Muscle of leg (tissue), 11 donors: ENCODE results near the gene CTAG1A. TPM values are rescaled to one million over a fixed set of nuclear protein-coding genes. Genes with fewer than 3 reads are reported as not detected.
"Not testable (repeated sequence)": the region's sequence is repeated elsewhere in the genome, so short reads cannot be mapped to it uniquely, and the experiment has no call there.

Source experiments
- DNase-seq: peaks from one replicate; pipeline ENCODE4 v3.0.0; 2013
- H3K27ac ChIP-seq: one replicate; pipeline ENCODE4 v1.5.1; 2013; ENCODE audit warnings: mild to moderate bottlenecking, low read length, control low read depth
- H3K27me3 ChIP-seq: one replicate; pipeline ENCODE4 v1.6.1; 2013; ENCODE audit warnings: low read length; ENCODE audit not compliant: control insufficient read depth, insufficient read depth
- H3K36me3 ChIP-seq: one replicate; pipeline ENCODE4 v1.6.1; 2013; ENCODE audit warnings: low read length; ENCODE audit not compliant: control insufficient read depth, insufficient read depth
- H3K4me1 ChIP-seq: one replicate; pipeline ENCODE4 v1.6.1; 2013; ENCODE audit warnings: low read length; ENCODE audit not compliant: control insufficient read depth, insufficient read depth
- H3K4me3 ChIP-seq: one replicate; pipeline ENCODE4 v1.5.1; 2013; ENCODE audit warnings: low read length, control low read depth
- H3K9me3 ChIP-seq: replicated peaks from 2 replicates; pipeline ENCODE4 v1.6.1; 2013; ENCODE audit warnings: low read depth, low read length; ENCODE audit not compliant: control insufficient read depth
- WGBS: methylation state at CpG from one replicate; pipeline ENCODE4 v1.1.5; 2013; ENCODE audit warnings: missing lambda C conversion rate; ENCODE audit not compliant: insufficient coverage; 5-methylcytosine and 5-hydroxymethylcytosine counted together
- polyA plus RNA-seq, 8 donors: library from polyadenylated mRNA; unstranded; fragments of 120-200 nt; gene quantifications; one replicate each; pipeline versions ENCODE4 v1.2.1 to v1.2.3, GENCODE V29; 2013; ENCODE audit warnings: inconsistent platforms in 1 of 8, low replicate concordance in 1 of 8; ENCODE audit not compliant: insufficient read length in 8 of 8, insufficient read depth in 1 of 8
- total RNA-seq: library from RNA; stranded (reverse); fragments of 120-200 nt; gene quantifications from one replicate; pipeline ENCODE4 v1.2.4, GENCODE V29; 2013

The CTAG1A gene
- total and polyA plus RNA-seq, 9 donors = not detected

- not testable (repeated sequence) for H3K4me1 ChIP-seq, H3K9me3 ChIP-seq
These were observed 23.9 kb downstream of the CTAG1A start for GRCh38 chrX:154608823-154609222.

DNA sequence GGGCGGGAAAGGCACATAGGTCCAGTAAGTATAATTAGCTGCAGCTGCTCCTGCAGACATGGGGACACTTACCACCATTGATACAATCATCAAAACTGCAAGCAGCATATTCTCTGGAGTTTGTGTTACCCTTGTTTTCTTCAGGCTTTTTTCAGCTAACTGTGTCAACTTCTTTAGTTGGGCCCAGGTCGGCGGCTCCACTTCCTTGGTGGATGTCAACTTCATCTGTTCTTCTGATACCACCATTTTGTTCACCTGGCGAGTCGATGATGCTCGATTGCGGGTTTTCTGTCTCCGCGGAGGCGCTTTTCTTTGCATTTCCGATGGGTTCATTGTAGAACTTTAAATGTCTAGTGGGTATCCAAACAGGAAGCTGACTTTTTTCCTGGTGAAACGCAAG, 26.2 kb downstream of the CTAG1A start:
- not testable (repeated sequence) for H3K4me3 ChIP-seq, H3K9me3 ChIP-seq, H3K27me3 ChIP-seq, H3K27ac ChIP-seq, H3K4me1 ChIP-seq, DNase-seq, H3K36me3 ChIP-seq
- 92% methylated on average over 2 of the region's 12 CpGs for WGBS

More at GRCh38 chrX:154608823-154609222, 23.9 kb downstream of the CTAG1A start:
- H3K4me3 ChIP-seq, H3K27me3 ChIP-seq, DNase-seq, H3K27ac ChIP-seq, H3K36me3 ChIP-seq: not testable (repeated sequence)
- 64% methylated on average over 6 of the region's 12 CpGs for WGBS

DNA sequence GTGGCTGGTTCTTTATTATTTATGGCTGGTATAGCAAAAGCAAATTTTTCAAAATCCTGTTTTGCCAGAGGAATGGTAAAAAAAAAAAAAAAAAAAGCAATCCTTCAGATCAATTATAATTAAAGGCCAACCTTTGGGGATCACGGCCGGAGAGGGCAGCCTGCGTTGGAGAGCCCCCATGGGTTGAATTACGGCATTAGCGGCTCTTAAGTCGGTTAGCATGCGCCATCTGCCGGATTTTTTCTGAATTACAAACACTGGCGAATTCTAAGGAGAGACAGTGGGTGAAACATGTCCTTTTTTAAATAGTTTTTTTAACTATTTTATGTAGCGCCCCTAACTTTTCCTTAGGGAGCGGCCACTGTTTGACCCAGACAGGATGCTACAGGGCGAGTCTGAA, 28.7 kb downstream of the CTAG1A start:
- no CpG with 5 or more reads among the region's 12 CpGs for WGBS
- not testable (repeated sequence) for H3K4me1 ChIP-seq, DNase-seq, H3K27me3 ChIP-seq, H3K4me3 ChIP-seq, H3K9me3 ChIP-seq, H3K36me3 ChIP-seq, H3K27ac ChIP-seq

DNA sequence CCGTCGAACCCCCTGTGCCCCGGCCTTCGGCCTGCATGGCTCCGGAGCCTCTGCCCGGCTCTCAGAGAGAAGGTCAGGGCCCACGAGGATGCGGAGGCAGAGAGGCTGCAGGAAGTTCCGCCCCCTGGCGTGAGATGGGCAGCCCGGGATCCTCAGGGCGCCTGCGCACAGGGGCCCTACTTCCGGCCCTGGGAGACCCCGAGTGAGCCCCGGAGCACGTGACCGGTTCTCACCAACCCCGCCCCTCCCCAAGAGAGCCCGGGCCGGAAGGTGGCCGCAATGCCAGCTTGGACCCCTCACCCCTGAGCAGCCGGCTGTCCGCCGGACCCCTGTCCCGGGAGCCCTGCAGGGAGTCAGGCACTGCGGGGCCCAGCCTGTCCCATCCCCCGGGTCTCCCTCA, 34.2 kb downstream of the CTAG1A start, which contains the start of gene CTAG1B:
TSS of gene CTAG1B (minus strand) at position 101 of the 400 bp plus-strand sequence. CDS start at position 37, 64 bp downstream.
- not testable (repeated sequence) for H3K27ac ChIP-seq, H3K36me3 ChIP-seq, DNase-seq, H3K4me1 ChIP-seq, H3K27me3 ChIP-seq, H3K9me3 ChIP-seq, H3K4me3 ChIP-seq
- WGBS = no CpG with 5 or more reads among the region's 28 CpGs

- not testable (repeated sequence) for H3K4me1 ChIP-seq, H3K4me3 ChIP-seq, H3K36me3 ChIP-seq, H3K27ac ChIP-seq, DNase-seq, H3K9me3 ChIP-seq, H3K27me3 ChIP-seq
- no CpG with 5 or more reads among the region's 11 CpGs for WGBS
These were observed 36.0 kb downstream of the CTAG1A start for GRCh38 chrX:154620767-154621414.

- no CpG with 5 or more reads among the region's 5 CpGs for WGBS
- DNase-seq = not testable (repeated sequence)
These were observed 44.0 kb downstream of the CTAG1A start for GRCh38 chrX:154628960-154629359.

DNA sequence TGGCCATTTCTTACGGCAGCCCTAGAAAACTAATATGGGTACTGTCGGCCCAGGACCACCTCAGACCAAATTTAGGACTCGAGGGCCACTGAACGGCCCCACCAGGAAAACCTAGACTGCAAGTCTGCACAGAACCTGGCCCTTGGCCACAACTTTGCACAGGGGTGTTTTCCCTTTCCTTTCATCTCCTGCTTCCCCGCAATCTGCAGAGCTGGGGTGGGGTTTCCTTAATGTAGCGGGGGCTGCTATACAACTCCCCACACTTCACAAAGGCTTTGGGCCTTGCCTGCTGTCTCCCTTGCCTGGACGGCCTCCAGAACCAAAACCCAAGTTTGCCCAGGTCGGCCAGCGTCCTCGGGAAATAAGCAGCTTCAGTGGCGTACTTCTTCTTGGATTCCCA, 46.0 kb downstream of the CTAG1A start:
- not testable (repeated sequence) for H3K36me3 ChIP-seq, H3K4me1 ChIP-seq, H3K27ac ChIP-seq, H3K27me3 ChIP-seq, H3K9me3 ChIP-seq, DNase-seq, H3K4me3 ChIP-seq
- WGBS = no CpG with 5 or more reads among the region's 11 CpGs

More at GRCh38 chrX:154628960-154629359, 44.0 kb downstream of the CTAG1A start:
- not testable (repeated sequence) for H3K27ac ChIP-seq, H3K4me3 ChIP-seq, H3K4me1 ChIP-seq, H3K36me3 ChIP-seq, H3K27me3 ChIP-seq, H3K9me3 ChIP-seq

- not testable (repeated sequence) for H3K27me3 ChIP-seq
These were observed 48.7 kb downstream of the CTAG1A start for GRCh38 chrX:154633661-154634060.

More at GRCh38 chrX:154633661-154634060, 48.7 kb downstream of the CTAG1A start:
- H3K27ac ChIP-seq, H3K9me3 ChIP-seq, H3K36me3 ChIP-seq, DNase-seq, H3K4me1 ChIP-seq, H3K4me3 ChIP-seq: not testable (repeated sequence)
- no CpG with 5 or more reads among the region's 11 CpGs for WGBS

Other genes with a start within 250 kb of the CTAG1A start
- gene FLNA, start 210.5 kb upstream of the CTAG1A start, total RNA-seq = 212 TPM
- gene FLNA, start 210.5 kb upstream of the CTAG1A start, polyA plus RNA-seq = 100 to 1,000 TPM; 329 to 450 (median 367) TPM
- 8.7 TPM for gene EMD, start 205.8 kb upstream of the CTAG1A start, total RNA-seq
- 10 to 100 TPM; 48.8 to 66.7 (median 57.4) TPM for gene EMD, start 205.8 kb upstream of the CTAG1A start, polyA plus RNA-seq
- 7,222 TPM for gene RPL10, start 186.8 kb upstream of the CTAG1A start, total RNA-seq
- gene RPL10, start 186.8 kb upstream of the CTAG1A start, polyA plus RNA-seq = 1,000 to 10,000 TPM; 5,887 to 6,889 (median 5,977) TPM
- gene DNASE1L1, start 175.9 kb upstream of the CTAG1A start, total RNA-seq = 35.2 TPM
- 10 to 100 TPM; 17.8 to 38.7 (median 30.8) TPM for gene DNASE1L1, start 175.9 kb upstream of the CTAG1A start, polyA plus RNA-seq
- gene TAFAZZIN, start 173.6 kb upstream of the CTAG1A start, total RNA-seq = 17.2 TPM
- gene TAFAZZIN, start 173.6 kb upstream of the CTAG1A start, polyA plus RNA-seq = 10 to 100 TPM; 17.0 to 34.8 (median 27.3) TPM
- 30.0 TPM for gene ATP6AP1, start 156.5 kb upstream of the CTAG1A start, total RNA-seq
- 10 to 100 TPM; 58.0 to 78.3 (median 67.6) TPM for gene ATP6AP1, start 156.5 kb upstream of the CTAG1A start, polyA plus RNA-seq
- 45.4 TPM for gene GDI1, start 148.0 kb upstream of the CTAG1A start, total RNA-seq
- 100 to 1,000 TPM in 2 of 8 donors, 10 to 100 TPM in 6; 78.6 to 106 (median 91.5) TPM for gene GDI1, start 148.0 kb upstream of the CTAG1A start, polyA plus RNA-seq
- 38.0 TPM for gene FAM50A, start 141.0 kb upstream of the CTAG1A start, total RNA-seq
- 10 to 100 TPM; 61.4 to 71.4 (median 65.9) TPM for gene FAM50A, start 141.0 kb upstream of the CTAG1A start, polyA plus RNA-seq
- gene PLXNA3, start 126.9 kb upstream of the CTAG1A start, total RNA-seq = 7.4 TPM
- 10 to 100 TPM; 27.5 to 48.1 (median 38.8) TPM for gene PLXNA3, start 126.9 kb upstream of the CTAG1A start, polyA plus RNA-seq
- gene LAGE3, start 105.9 kb upstream of the CTAG1A start, total RNA-seq = 16.2 TPM
- gene LAGE3, start 105.9 kb upstream of the CTAG1A start, polyA plus RNA-seq = 10 to 100 TPM; 12.1 to 15.9 (median 14.5) TPM
- 26.2 TPM for gene UBL4A, start 98.5 kb upstream of the CTAG1A start, total RNA-seq
- 10 to 100 TPM; 20.3 to 27.8 (median 24.5) TPM for gene UBL4A, start 98.5 kb upstream of the CTAG1A start, polyA plus RNA-seq
- gene SLC10A3, start 94.5 kb upstream of the CTAG1A start, total RNA-seq = 7.8 TPM
- 10 to 100 TPM; 10.4 to 17.9 (median 13.3) TPM for gene SLC10A3, start 94.5 kb upstream of the CTAG1A start, polyA plus RNA-seq
- 19.1 TPM for gene FAM3A, start 68.9 kb upstream of the CTAG1A start, total RNA-seq
- 10 to 100 TPM; 22.7 to 34.7 (median 28.9) TPM for gene FAM3A, start 68.9 kb upstream of the CTAG1A start, polyA plus RNA-seq
- gene G6PD, start 38.3 kb upstream of the CTAG1A start, total RNA-seq = 5.8 TPM
- 10 to 100 TPM; 11.0 to 19.4 (median 13.9) TPM for gene G6PD, start 38.3 kb upstream of the CTAG1A start, polyA plus RNA-seq
- gene IKBKG, start 37.5 kb upstream of the CTAG1A start, total RNA-seq = 9.4 TPM
- 10 to 100 TPM; 12.2 to 16.3 (median 14.0) TPM for gene IKBKG, start 37.5 kb upstream of the CTAG1A start, polyA plus RNA-seq
- gene CTAG1B, start 34.1 kb downstream of the CTAG1A start, total RNA-seq = not detected
- not detected for gene CTAG1B, start 34.1 kb downstream of the CTAG1A start, polyA plus RNA-seq
- not detected for gene CTAG2, start 68.4 kb downstream of the CTAG1A start, total RNA-seq
- gene CTAG2, start 68.4 kb downstream of the CTAG1A start, polyA plus RNA-seq = not detected
- 6.5 TPM for gene GAB3, start 165.9 kb downstream of the CTAG1A start, total RNA-seq
- gene GAB3, start 165.9 kb downstream of the CTAG1A start, polyA plus RNA-seq = 1 to 10 TPM; 3.2 to 6.7 (median 5.1) TPM
- gene DKC1, start 177.7 kb downstream of the CTAG1A start, total RNA-seq = 22.8 TPM
- 10 to 100 TPM; 33.1 to 44.2 (median 38.8) TPM for gene DKC1, start 177.7 kb downstream of the CTAG1A start, polyA plus RNA-seq
- gene MPP1, start 220.4 kb downstream of the CTAG1A start, total RNA-seq = 16.6 TPM
- 10 to 100 TPM; 15.0 to 22.6 (median 20.5) TPM for gene MPP1, start 220.4 kb downstream of the CTAG1A start, polyA plus RNA-seq
- not detected for gene SMIM9, start 249.5 kb downstream of the CTAG1A start, total RNA-seq
- not detected for gene SMIM9, start 249.5 kb downstream of the CTAG1A start, polyA plus RNA-seq